K562 (cell line): ENCODE data around the gene FGF22. TPM values are rescaled to one million over a fixed set of nuclear protein-coding genes. Genes with fewer than 3 reads are reported as not detected.

Experiments
- ATAC-seq: fragments of 200-7000 bp; cut with Tn5 transposase; 3 replicates; pipeline ENCODE4 v1.9.1; 2020; ENCODE audit warnings: moderate library complexity
- BruUV-seq: library from RNA; stranded (reverse); fragments of 400-500 nt; replicated peaks from 2 replicates; lab custom pipeline; 2021; lab: Mats Ljungman, UMichigan
- CTCF ChIA-PET: fragments of 300-600 bp; formaldehyde crosslinking; extraction: SDS; loops from one replicate; lab custom pipeline; 2021; ENCODE audit warnings: low intra/inter-chr PET ratio; lab: Yijun Ruan, JAX
- POLR2A ChIA-PET: fragments of 300-600, 350-650 bp; sonication (Branson Sonifier 250); formaldehyde crosslinking; extraction: SDS; loops from one replicate; lab custom pipeline; 2021; ENCODE audit warnings: antibody characterized with exemption, inconsistent platforms; lab: Yijun Ruan, JAX
- DNase-seq, 4 experiments: peaks; one replicate each; pipeline versions ENCODE4 v3.0.0 to v3.0.0-alpha.2; 2011 to 2018; ENCODE audit warnings: low spot score in 3 of 4, mixed read lengths in 3 of 4; ENCODE audit errors: extremely low read depth in 1 of 4
- FAIRE-seq: peaks from 2 replicates; lab custom pipeline; 2011; peaks lifted over from hg19 to GRCh38; lab: Jason Lieb, UNC
- H2AFZ ChIP-seq: 2 replicates; pipeline ENCODE4 v1.6.0; 2011; ENCODE audit warnings: low read depth, low read length, control low read depth, inconsistent platforms
- H3K27ac ChIP-seq: fragments of 200-600 bp; 3 replicates; pipeline ENCODE4 v1.8.0; 2011; ENCODE audit warnings: low read depth, mild to moderate bottlenecking, control low read depth, inconsistent platforms, low read length, moderate library complexity, mixed read lengths; ENCODE audit errors: extremely low read depth
- H3K27me3 ChIP-seq, 2 experiments: fragments of 300-600 bp in 1 of 2; 2 replicates in 1 of 2; 3 replicates in 1 of 2; pipeline versions ENCODE4 v1.6.0 to v1.8.0; 2011; ENCODE audit warnings: inconsistent platforms in 2 of 2, low read length in 2 of 2, mild to moderate bottlenecking in 1 of 2, mixed read lengths in 1 of 2, moderate library complexity in 1 of 2; ENCODE audit not compliant: control insufficient read depth in 2 of 2, insufficient read depth in 2 of 2
- H3K36me3 ChIP-seq: fragments of 300-600 bp; 3 replicates; pipeline ENCODE4 v1.8.0; 2011; ENCODE audit warnings: mild to moderate bottlenecking, low read length, inconsistent platforms; ENCODE audit not compliant: control insufficient read depth, insufficient read depth
- H3K4me1 ChIP-seq, 2 experiments: fragments of 200-600 bp in 1 of 2; replicated peaks in 1 of 2; 2 replicates in 1 of 2; 3 replicates in 1 of 2; pipeline versions ENCODE4 v1.5.1 to v1.8.0; 2011; ENCODE audit warnings: inconsistent platforms in 2 of 2, low read length in 2 of 2, mild to moderate bottlenecking in 1 of 2, mixed read lengths in 1 of 2, moderate library complexity in 1 of 2; ENCODE audit not compliant: control insufficient read depth in 2 of 2, insufficient read depth in 2 of 2
- H3K4me2 ChIP-seq: 2 replicates; pipeline ENCODE4 v1.6.1; 2011; ENCODE audit warnings: low read length, control low read depth, inconsistent platforms, mixed read lengths; ENCODE audit not compliant: insufficient read depth
- H3K4me3 ChIP-seq: fragments of 200-600 bp; sonication (generic), shearing (Covaris generic); 2 replicates; pipeline ENCODE4 v1.5.1; 2016; ENCODE audit warnings: control low read depth, inconsistent platforms
- H3K79me2 ChIP-seq: fragments of 200-600 bp; 3 replicates; pipeline ENCODE4 v1.8.0; 2011; ENCODE audit warnings: low read length, inconsistent platforms; ENCODE audit not compliant: control insufficient read depth, insufficient read depth
- H3K9ac ChIP-seq, 2 experiments: 2 replicates each; pipeline versions ENCODE4 v1.6.0 to v1.6.1; 2011; ENCODE audit warnings: low read depth in 2 of 2, low read length in 2 of 2, control low read depth in 1 of 2, inconsistent platforms in 1 of 2, mild to moderate bottlenecking in 1 of 2, mixed read lengths in 1 of 2; ENCODE audit not compliant: insufficient read depth in 1 of 2
- H3K9me1 ChIP-seq: one replicate; pipeline ENCODE4 v1.6.0; 2011; ENCODE audit warnings: inconsistent platforms, mild to moderate bottlenecking, low read length, moderate library complexity; ENCODE audit not compliant: control insufficient read depth, insufficient read depth
- H3K9me3 ChIP-seq: replicated peaks from 2 replicates; pipeline ENCODE4 v1.5.1; 2011; ENCODE audit warnings: low read depth, low read length, inconsistent platforms; ENCODE audit not compliant: control insufficient read depth, insufficient read depth
- H4K20me1 ChIP-seq: replicated peaks from 2 replicates; pipeline ENCODE4 v1.6.1; 2011; ENCODE audit warnings: low read length, inconsistent platforms, mixed read lengths; ENCODE audit not compliant: control insufficient read depth, insufficient read depth
- CBFA2T2 ChIP-seq: fragments of 450-650 bp; conservative IDR thresholded peaks from 2 replicates; pipeline ENCODE4 v1.6.1; 2017; ENCODE audit warnings: mild to moderate bottlenecking
- CREM ChIP-seq: IDR thresholded peaks from 2 replicates; pipeline ENCODE4 v1.6.1; 2014; ENCODE audit warnings: antibody characterized with exemption, low read depth
- GATAD2A ChIP-seq: fragments of 450-650 bp; IDR thresholded peaks from 2 replicates; pipeline ENCODE4 v1.6.1; 2017
- HCFC1 ChIP-seq: IDR thresholded peaks from 2 replicates; pipeline ENCODE4 v1.6.1; 2012; ENCODE audit warnings: low read depth, low read length, improper control_type of control experiment
- HDAC8 ChIP-seq: fragments of 450-650 bp; IDR thresholded peaks from 2 replicates; pipeline ENCODE4 v1.6.1; 2016; ENCODE audit warnings: mild to moderate bottlenecking, missing genetic modification characterization, moderate library complexity, missing compliant biosample characterization
- HIVEP1 ChIP-seq: fragments of 250-450 bp; sonication (Bioruptor Pico); IDR thresholded peaks from 2 replicates; pipeline ENCODE4 v1.4.0; 2020; ENCODE audit warnings: mild to moderate bottlenecking
- KHSRP ChIP-seq: fragments of 450-650 bp; IDR thresholded peaks from 2 replicates; pipeline ENCODE4 v1.6.1; 2017
- MYNN ChIP-seq, 2 experiments: sonication (generic); formaldehyde crosslinking in 1 of 2; IDR thresholded peaks; 2 replicates each; pipeline versions ENCODE4 v1.5.0 to v1.6.1; 2016 to 2020; ENCODE audit warnings: antibody characterized with exemption in 1 of 2, missing genetic modification reagents in 1 of 2
- PTRF ChIP-seq: fragments of 450-650 bp; IDR thresholded peaks from 2 replicates; pipeline ENCODE4 v1.6.1; 2016; ENCODE audit warnings: mild to moderate bottlenecking, missing genetic modification characterization, missing compliant biosample characterization
- PYGO2 ChIP-seq: fragments of 450-650 bp; IDR thresholded peaks from 2 replicates; pipeline ENCODE4 v1.6.1; 2016; ENCODE audit warnings: mild to moderate bottlenecking, missing genetic modification characterization, moderate library complexity, missing compliant biosample characterization
- RBM15 ChIP-seq: fragments of 200-400 bp; formaldehyde crosslinking; IDR thresholded peaks from 2 replicates; pipeline ENCODE4 v1.6.1; 2018; ENCODE audit warnings: mild to moderate bottlenecking, low read length, moderate library complexity; ENCODE audit not compliant: insufficient read depth
- SPI1 ChIP-seq: IDR thresholded peaks from 2 replicates; pipeline ENCODE4 v1.6.1; 2011; ENCODE audit warnings: low read depth, low read length, control low read depth, borderline replicate concordance
- STAG1 ChIP-seq: sonication (generic); formaldehyde crosslinking; IDR thresholded peaks from 2 replicates; pipeline ENCODE4 v1.5.0; 2020; ENCODE audit warnings: missing genetic modification reagents, borderline replicate concordance
- TBP ChIP-seq: optimal IDR thresholded peaks from 2 replicates; pipeline ENCODE3; 2011; ENCODE audit warnings: low read depth, low read length, improper control_type of control experiment
- TEAD4 ChIP-seq, 2 experiments: sonication (generic) in 1 of 2; formaldehyde crosslinking in 1 of 2; IDR thresholded peaks; 2 replicates each; pipeline versions ENCODE4 v1.6.1 to v1.8.0; 2012 to 2022; ENCODE audit warnings: borderline replicate concordance in 1 of 2, inconsistent platforms in 1 of 2, low read length in 1 of 2, mild to moderate bottlenecking in 1 of 2, missing genetic modification reagents in 1 of 2
- ZNF174 ChIP-seq: fragments of 250-450 bp; sonication (Bioruptor Pico); IDR thresholded peaks from 2 replicates; pipeline ENCODE4 v1.4.0; 2020; ENCODE audit warnings: mild to moderate bottlenecking
- ZNF445 ChIP-seq: fragments of 250-450 bp; sonication (Bioruptor Pico); IDR thresholded peaks from 2 replicates; pipeline ENCODE4 v1.4.0; 2020; ENCODE audit warnings: low read depth, mild to moderate bottlenecking, moderate library complexity
- ZNF707 ChIP-seq: fragments of 250-450 bp; sonication (Bioruptor Pico); conservative IDR thresholded peaks from 2 replicates; pipeline ENCODE4 v1.8.0; 2022; ENCODE audit warnings: inconsistent platforms, mild to moderate bottlenecking, moderate library complexity
- WGBS: fragments of 100-300 bp; shearing (Covaris generic); methylation state at CpG from one replicate; pipeline ENCODE4 v1.1.6; 2016; ENCODE audit warnings: low coverage, mixed read lengths; ENCODE audit not compliant: insufficient coverage; ENCODE audit errors: missing lambda C conversion rate; 5-methylcytosine and 5-hydroxymethylcytosine counted together
- in situ Hi-C: fragments of 300-500 bp; cut with MboI; formaldehyde crosslinking; loops from 4 replicates; pipeline ENCODE4 v1.15.0; 2018; ENCODE audit warnings: inconsistent platforms, mixed read lengths
- intact Hi-C: fragments of 100-400 bp; cut with micrococcal nuclease; formaldehyde crosslinking; loops from 2 replicates; pipeline ENCODE4 v1.14.2; 2022
- polyA plus RNA-seq, 8 experiments: library from polyadenylated mRNA; depleted of rRNA in 4 of 8; stranded (reverse) in 5 of 8; unstranded in 3 of 8; fragments of >200 nt; fragmentation: Nextera tagmentation in 2 of 8; fragmentation: Illumina TruSeq in 1 of 8; extraction: Ambion mirVana in 2 of 8; extraction: Trizol in 1 of 8; gene quantifications; 2 replicates each; pipeline versions ENCODE4 v1.2.1 to v1.2.3, GENCODE V29; 2011 to 2014; ENCODE audit warnings: inconsistent platforms in 1 of 8, missing spikeins in 1 of 8
- total RNA-seq, 7 experiments: library from RNA; depleted of rRNA in 6 of 7; stranded (reverse); fragments of >200 nt in 6 of 7; fragmentation: Illumina TruSeq in 2 of 7; extraction: Trizol in 2 of 7; gene quantifications; 2 replicates each; pipeline versions ENCODE4 v1.2.1 to v1.2.3, GENCODE V29; 2011 to 2021; ENCODE audit warnings: low replicate concordance in 1 of 7
- TF ChIP-seq, protein P1 (sequence below): sonication (generic); formaldehyde crosslinking; IDR thresholded peaks from 2 replicates; pipeline ENCODE4 v1.8.0; 2022; ENCODE audit warnings: mild to moderate bottlenecking, missing genetic modification reagents

The FGF22 gene
- total and polyA plus RNA-seq, 9 of the 15 experiments (the other 6 are each of a cell fraction or from before 2014, with no cell fraction given): 0.14 to 2.2 (median 0.86) TPM; not detected in 4

GRCh38 chr19:610801-611480, 28.7 kb upstream of the FGF22 start (continued):
- TF ChIP-seq, protein P1, sequence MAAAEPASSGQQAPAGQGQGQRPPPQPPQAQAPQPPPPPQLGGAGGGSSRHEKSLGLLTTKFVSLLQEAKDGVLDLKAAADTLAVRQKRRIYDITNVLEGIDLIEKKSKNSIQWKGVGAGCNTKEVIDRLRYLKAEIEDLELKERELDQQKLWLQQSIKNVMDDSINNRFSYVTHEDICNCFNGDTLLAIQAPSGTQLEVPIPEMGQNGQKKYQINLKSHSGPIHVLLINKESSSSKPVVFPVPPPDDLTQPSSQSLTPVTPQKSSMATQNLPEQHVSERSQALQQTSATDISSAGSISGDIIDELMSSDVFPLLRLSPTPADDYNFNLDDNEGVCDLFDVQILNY (CRISPR knock-in tag): no peak
- no peak for TF ChIP-seq HIVEP1 (CRISPR knock-in tag)
- no peak for TF ChIP-seq GATAD2A
- TF ChIP-seq TBP: no peak
- TF ChIP-seq PTRF (tag): no peak
- TF ChIP-seq KHSRP: no peak
- TF ChIP-seq CBFA2T2: peak; percentile 56

DNA sequence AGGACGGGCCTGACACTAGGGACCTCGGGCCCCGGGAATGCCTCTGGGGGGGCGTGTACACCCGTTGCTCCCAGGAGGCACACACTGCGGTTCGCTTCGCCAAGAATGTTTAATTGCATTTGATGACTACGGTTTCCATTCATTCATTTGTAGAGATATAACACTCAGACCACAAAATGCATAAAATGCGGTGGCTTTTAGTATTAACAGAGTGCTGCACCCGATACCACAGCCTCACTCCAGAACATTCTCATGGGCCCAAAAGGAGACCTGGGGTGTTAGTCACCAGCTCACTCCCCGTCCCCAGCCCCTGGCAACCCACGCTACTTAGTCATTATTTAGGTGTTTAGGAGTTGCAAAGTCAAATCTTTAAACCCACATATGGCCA, 28.2 kb upstream of the FGF22 start:
- H3K4me1 ChIP-seq: peaks cover 17 to 60% of the 10 kb centered on the region in 2 experiments
- ChIA-PET CTCF (no interaction called here), POLR2A (no interaction called here)
- DNase-seq (no peak), FAIRE-seq (peak; percentile 66), ATAC-seq (no peak)
- 76% methylated on average over 13 of the region's 13 CpGs for WGBS
- in situ Hi-C loops (no loop called here), intact Hi-C loops (no loop called here)
- no peaks in the 10 kb centered on the region for H3K27me3 ChIP-seq
- no peak overlapping the region for H3K4me3 ChIP-seq
- peak overlapping the region; percentile 74 for H3K4me2 ChIP-seq
- no peaks in the 10 kb centered on the region for H3K9me1 ChIP-seq
- no peaks in the 10 kb centered on the region for H4K20me1 ChIP-seq
- no TSS peak for BruUV-seq
- TF ChIP-seq RBM15: no peak
- no peak for TF ChIP-seq CREM
- no peak for TF ChIP-seq HDAC8
- TF ChIP-seq SPI1: no peak
- TF ChIP-seq STAG1 (CRISPR knock-in tag): no peak
- TF ChIP-seq HCFC1: no peak
- TF ChIP-seq ZNF707: no peak
- TF ChIP-seq ZNF445 (CRISPR knock-in tag): no peak
- no peak for TF ChIP-seq TEAD4 (IDR thresholded peaks at IDR 0.05; ENCODE audit: low read length)
- no peak for TF ChIP-seq TEAD4 (CRISPR knock-in tag; IDR thresholded peaks at IDR 0.05; ENCODE audit: borderline replicate concordance)
- no peak for TF ChIP-seq PYGO2 (tag)
- TF ChIP-seq MYNN (IDR thresholded peaks at IDR 0.05): no peak
- no peak for TF ChIP-seq MYNN (CRISPR knock-in tag; IDR thresholded peaks at IDR 0.05)
- no peak for TF ChIP-seq ZNF174 (CRISPR knock-in tag)
- H3K9ac ChIP-seq: peak overlapping the region; percentile 63 to 91; a peak in 3 of 4 replicates
- H3K27ac ChIP-seq: peak overlapping the region; percentile 76
- no peaks in the 10 kb centered on the region for H3K79me2 ChIP-seq
- no peaks in the 10 kb centered on the region; the same call in 1 of the 2 replicates for H3K9me3 ChIP-seq
- peaks cover 28% of the 10 kb centered on the region; the same call in 2 of the 3 replicates for H3K36me3 ChIP-seq
- peak overlapping the region; percentile 91; the same call in 1 of the 2 replicates for H2AFZ ChIP-seq
